Endometrial microvascular endothelial cells (primary cell): ENCODE data around the gene B9D2. TPM values are rescaled to one million over a fixed set of nuclear protein-coding genes. Genes with fewer than 3 reads are reported as not detected.

Source experiments
- in situ Hi-C: cut with HindIII; loops from 2 replicates; pipeline ENCODE4 v1.10.0; 2017; ENCODE audit warnings: low sequenced_read_pairs, low pct_unique_long_range_greater_than_20kb; ENCODE audit errors: inconsistent ontology term
- total RNA-seq: library from RNA; depleted of rRNA; stranded (reverse); fragments of >200 nt; gene quantifications from one replicate; pipeline ENCODE4 v1.2.3, GENCODE V29; 2015; ENCODE audit errors: inconsistent ontology term

The B9D2 gene
- total RNA-seq, 1 donor from 2014 or later: 11.5 TPM

DNA sequence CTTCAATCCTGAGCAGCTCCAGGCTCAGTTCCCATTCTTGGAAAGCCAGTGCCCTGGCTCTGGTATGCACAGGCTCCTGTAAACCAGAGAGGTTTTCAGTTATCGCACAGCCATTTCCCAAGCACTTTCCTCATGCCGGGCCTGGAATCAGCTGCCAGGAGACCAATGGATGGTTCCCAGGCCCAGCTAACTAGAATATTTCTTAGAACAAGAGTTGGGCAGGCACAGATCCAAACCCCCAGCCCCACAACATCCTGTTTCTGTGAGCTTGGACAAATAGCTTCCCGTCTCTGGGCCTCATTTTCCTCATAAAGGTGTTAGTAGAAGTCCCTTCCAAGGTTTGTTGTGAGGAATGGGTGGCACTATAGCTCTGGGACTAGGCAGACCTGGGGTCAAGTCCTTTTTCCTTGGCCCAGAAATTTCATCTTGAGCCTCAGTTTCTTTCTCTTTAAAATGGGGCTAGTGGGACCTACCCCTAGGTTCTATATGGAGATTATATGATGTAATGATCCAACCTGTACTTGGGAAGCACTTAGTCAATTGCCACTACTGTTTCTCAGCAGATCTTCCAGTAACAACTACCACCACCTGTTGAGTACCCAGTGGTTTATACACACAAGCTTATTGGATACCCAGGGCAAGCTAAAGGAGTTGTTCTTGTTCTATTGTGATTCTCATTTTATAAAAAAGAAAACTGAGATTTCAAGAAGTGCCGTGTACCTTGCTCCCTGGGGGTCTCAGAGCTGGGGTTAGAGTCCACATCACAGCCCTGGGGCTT, 59.1 kb downstream of the B9D2 start:
- in situ Hi-C loops: no loop called here

Other genes starting within 250 kb of the B9D2 start
- gene CYP2F1, start 249.7 kb downstream of the B9D2 start, total RNA-seq: not detected
- 7.0 TPM for gene CYP2S1, start 170.9 kb downstream of the B9D2 start, total RNA-seq
- gene AXL, start 144.9 kb downstream of the B9D2 start, total RNA-seq: 270 TPM
- 141 TPM for gene HNRNPUL1, start 99.8 kb downstream of the B9D2 start, total RNA-seq
- gene CCDC97, start 54.0 kb downstream of the B9D2 start, total RNA-seq: 14.3 TPM
- 31.8 TPM for gene TGFB1, start 10.2 kb downstream of the B9D2 start, total RNA-seq
- 3.2 TPM for gene TMEM91, start 12.4 kb upstream of the B9D2 start, total RNA-seq
- gene EXOSC5, start 33.2 kb upstream of the B9D2 start, total RNA-seq: 46.1 TPM
- gene BCKDHA, start 33.7 kb upstream of the B9D2 start, total RNA-seq: 50.5 TPM
- 2.3 TPM for gene B3GNT8, start 63.2 kb upstream of the B9D2 start, total RNA-seq
- 74.0 TPM for gene DMAC2, start 75.8 kb upstream of the B9D2 start, total RNA-seq
- gene ERICH4, start 79.0 kb upstream of the B9D2 start, total RNA-seq: not detected
- 1.5 TPM for gene CEACAM21, start 212.0 kb upstream of the B9D2 start, total RNA-seq